Brain microvascular endothelial cell (primary cell): Measurements from ENCODE around the gene CRTC1.

Experiments
- DNase-seq: peaks from one replicate; pipeline ENCODE4 v3.0.0-alpha.2; 2020
- H3K27ac ChIP-seq: fragments of 250-450 bp; sonication (Bioruptor Pico); 2 replicates; pipeline ENCODE4 v1.5.1; 2020; ENCODE audit warnings: mild to moderate bottlenecking, moderate library complexity
- H3K27me3 ChIP-seq: fragments of 250-450 bp; sonication (Bioruptor Pico); replicated peaks from 2 replicates; pipeline ENCODE4 v1.5.1; 2020; ENCODE audit warnings: mild to moderate bottlenecking
- H3K36me3 ChIP-seq: fragments of 250-450 bp; sonication (Bioruptor Pico); replicated peaks from 2 replicates; pipeline ENCODE4 v1.5.1; 2020; ENCODE audit warnings: mild to moderate bottlenecking
- H3K4me3 ChIP-seq: 2 replicates; pipeline ENCODE4 v1.5.1; 2011; ENCODE audit warnings: low read depth, mild to moderate bottlenecking, control low read depth, low read length, moderate library complexity
- CTCF ChIP-seq: IDR thresholded peaks from 2 replicates; pipeline ENCODE4 v1.5.1; 2011; ENCODE audit warnings: low read depth, mild to moderate bottlenecking, moderate library complexity, low read length, control low read depth, inconsistent platforms; ENCODE audit errors: missing control alignments
- in situ Hi-C: cut with HindIII; loops from 2 replicates; pipeline ENCODE4 v1.10.0; 2017; ENCODE audit warnings: low sequenced_read_pairs, low pct_ligation_motif_present

CRTC1 gene

GRCh38 chr19:18743784-18744418 is 60.4 kb downstream of the CRTC1 start:
- no peaks in the 10 kb centered on the region for H3K36me3 ChIP-seq
- H3K27ac ChIP-seq = no peak overlapping the region
- H3K4me3 ChIP-seq = no peak overlapping the region
- H3K27me3 ChIP-seq = no peaks in the 10 kb centered on the region
- in situ Hi-C loops = no loop called here
- TF ChIP-seq CTCF = no peak
- DNase-seq = no peak

GRCh38 chr19:18745012-18745735 is 61.7 kb downstream of the CRTC1 start:
- in situ Hi-C loops = no loop called here
- H3K27me3 ChIP-seq = no peaks in the 10 kb centered on the region
- no peak overlapping the region for H3K4me3 ChIP-seq
- no peaks in the 10 kb centered on the region for H3K36me3 ChIP-seq
- no peak for DNase-seq
- H3K27ac ChIP-seq = no peak overlapping the region
- TF ChIP-seq CTCF = no peak

GRCh38 chr19:18745931-18746330 is 62.5 kb downstream of the CRTC1 start:
- Histone ChIP-seq H3K36me3 (no peaks in the 10 kb centered on the region), H3K4me3 (no peak overlapping the region), H3K27ac (no peak overlapping the region), H3K27me3 (no peaks in the 10 kb centered on the region)
- DNase-seq = no peak
- TF ChIP-seq CTCF = no peak
- in situ Hi-C loops = no loop called here

GRCh38 chr19:18746401-18747325 is 63.2 kb downstream of the CRTC1 start:
- no peak overlapping the region for H3K4me3 ChIP-seq
- DNase-seq = no peak
- H3K27me3 ChIP-seq = no peaks in the 10 kb centered on the region
- no peaks in the 10 kb centered on the region for H3K36me3 ChIP-seq
- no peak for TF ChIP-seq CTCF
- in situ Hi-C loops = no loop called here
- no peak overlapping the region for H3K27ac ChIP-seq

- in situ Hi-C loops = no loop called here
- Histone ChIP-seq H3K4me3 (no peak overlapping the region), H3K36me3 (no peaks in the 10 kb centered on the region), H3K27ac (no peak overlapping the region), H3K27me3 (no peaks in the 10 kb centered on the region)
- DNase-seq = no peak
- TF ChIP-seq CTCF = no peak
Measured at GRCh38 chr19:18749362-18750231, 66.1 kb downstream of the CRTC1 start.
